GM18511 (cell line): ENCODE data around the gene TUBA3C.
"Not testable (repeated sequence)": the region's sequence is repeated elsewhere in the genome, so short reads cannot be mapped to it uniquely, and the experiment has no call there.

Experiments
- ATAC-seq: cut with Tn5 transposase; IDR thresholded peaks from one replicate; pipeline ENCODE4 v1.9.1; 2021; ENCODE audit warnings: mild to moderate bottlenecking, moderate library complexity; ENCODE audit not compliant: unreplicated experiment

The TUBA3C gene

DNA sequence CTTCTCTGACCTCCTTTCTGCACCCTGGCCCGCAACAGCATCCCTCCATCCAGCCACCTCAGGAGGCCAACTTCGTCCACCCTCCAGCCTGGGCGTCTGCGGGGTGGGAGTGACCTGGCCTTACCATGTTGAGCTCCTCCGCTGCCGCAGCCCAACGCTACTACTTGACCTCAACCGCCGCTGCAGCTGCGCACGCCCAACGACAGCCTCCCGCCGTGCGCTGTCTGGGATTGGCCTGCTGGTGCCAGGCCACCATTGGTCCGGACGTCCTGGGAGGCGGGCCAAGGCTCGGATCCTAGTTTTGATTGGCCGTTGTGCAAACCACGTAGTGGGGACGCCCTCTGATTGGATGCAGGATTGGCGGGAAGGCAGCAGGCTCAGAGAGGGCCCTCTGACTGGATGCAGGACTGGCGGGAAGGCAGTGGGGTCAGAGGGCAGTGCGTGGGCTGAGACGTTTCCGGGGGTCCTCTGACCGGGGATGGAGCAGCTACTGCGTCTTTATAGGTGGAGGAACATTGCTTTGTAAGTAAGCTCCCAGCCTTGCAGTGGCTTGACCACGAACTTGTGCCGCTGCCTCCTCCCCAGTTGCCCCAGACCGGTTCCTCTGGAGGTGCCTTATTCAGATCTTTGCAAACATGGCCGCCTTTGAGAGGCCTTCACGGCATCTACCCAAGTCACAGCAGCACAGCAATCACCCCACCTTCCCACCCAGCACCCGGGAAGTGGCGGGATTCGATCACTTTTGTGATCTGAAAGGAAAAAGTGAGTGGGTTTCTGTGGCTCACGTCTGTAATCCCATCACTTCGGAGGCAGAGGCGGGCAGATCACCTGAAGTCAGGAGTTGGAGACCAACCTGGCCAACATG lies at the start of gene TUBA3C:
TUBA3C (minus strand) TSS at position 204 of the 865 bp plus-strand sequence; CDS start at position 127, 77 bp downstream.
- ATAC-seq = no peak

DNA sequence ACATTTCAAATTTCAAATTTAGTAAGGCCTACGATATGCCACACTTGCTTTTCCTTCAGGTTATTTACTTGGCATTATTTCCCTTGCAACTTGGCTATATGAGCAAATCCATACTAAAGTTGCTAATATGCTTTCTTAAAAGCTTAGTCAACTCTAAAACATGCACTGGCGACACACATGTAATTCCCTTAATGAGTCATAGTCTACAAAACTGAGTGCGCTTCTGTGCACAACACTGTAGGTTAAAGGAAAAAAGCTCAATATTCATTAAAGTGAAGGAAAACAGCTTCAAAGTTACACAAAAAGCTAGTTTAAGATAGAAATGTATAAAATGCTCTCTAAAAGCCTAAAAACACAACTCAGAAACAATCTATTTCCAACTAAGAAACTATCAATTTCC lies 25.8 kb upstream of the TUBA3C start:
- not testable (repeated sequence) for ATAC-seq

GRCh38 chr13:19192622-19193021 lies 11.0 kb upstream of the TUBA3C start:
- not testable (repeated sequence) for ATAC-seq

DNA sequence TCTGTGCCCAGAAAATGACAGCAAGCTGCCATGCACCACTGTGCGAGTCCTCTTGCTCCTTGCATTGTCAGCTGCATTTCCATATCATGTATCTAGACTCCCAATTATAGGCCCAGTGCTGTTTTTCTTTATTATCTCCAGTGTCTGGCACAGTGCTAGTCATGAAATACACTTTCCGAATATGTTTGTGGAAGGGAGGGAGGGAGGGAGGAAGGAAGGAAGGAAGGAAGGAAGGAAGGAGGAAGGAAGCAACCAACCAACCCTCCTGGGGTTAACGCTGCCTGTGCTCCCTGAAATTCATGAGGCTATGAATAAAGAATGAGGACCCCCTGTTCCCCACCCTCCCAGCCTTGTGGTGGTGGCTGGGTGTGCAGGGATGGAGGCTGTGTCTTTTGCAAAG lies 8.3 kb upstream of the TUBA3C start:
- not testable (repeated sequence) for ATAC-seq

DNA sequence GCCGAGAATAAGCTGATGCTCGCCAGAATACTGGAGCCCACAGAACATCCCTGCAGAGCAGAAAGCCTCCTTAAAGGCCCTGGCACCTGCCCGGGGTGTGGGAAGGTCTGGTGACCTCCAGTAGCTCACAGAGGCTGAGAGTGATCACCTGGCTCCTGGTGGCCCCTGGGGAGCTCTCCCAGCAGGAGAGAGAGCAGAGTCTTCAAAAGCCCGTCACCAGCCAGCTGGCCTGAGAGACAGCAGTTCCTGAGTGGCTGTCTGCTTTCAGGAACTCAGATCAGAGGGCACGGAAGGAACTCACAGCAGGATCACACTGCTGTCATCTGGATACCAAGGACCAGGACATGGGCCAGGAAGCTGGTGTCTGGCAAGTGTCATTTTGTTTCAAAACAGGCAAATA lies 7.7 kb upstream of the TUBA3C start:
- ATAC-seq = not testable (repeated sequence)

GRCh38 chr13:19185865-19186645 lies 4.4 kb upstream of the TUBA3C start:
- peak; percentile 77 for ATAC-seq

DNA sequence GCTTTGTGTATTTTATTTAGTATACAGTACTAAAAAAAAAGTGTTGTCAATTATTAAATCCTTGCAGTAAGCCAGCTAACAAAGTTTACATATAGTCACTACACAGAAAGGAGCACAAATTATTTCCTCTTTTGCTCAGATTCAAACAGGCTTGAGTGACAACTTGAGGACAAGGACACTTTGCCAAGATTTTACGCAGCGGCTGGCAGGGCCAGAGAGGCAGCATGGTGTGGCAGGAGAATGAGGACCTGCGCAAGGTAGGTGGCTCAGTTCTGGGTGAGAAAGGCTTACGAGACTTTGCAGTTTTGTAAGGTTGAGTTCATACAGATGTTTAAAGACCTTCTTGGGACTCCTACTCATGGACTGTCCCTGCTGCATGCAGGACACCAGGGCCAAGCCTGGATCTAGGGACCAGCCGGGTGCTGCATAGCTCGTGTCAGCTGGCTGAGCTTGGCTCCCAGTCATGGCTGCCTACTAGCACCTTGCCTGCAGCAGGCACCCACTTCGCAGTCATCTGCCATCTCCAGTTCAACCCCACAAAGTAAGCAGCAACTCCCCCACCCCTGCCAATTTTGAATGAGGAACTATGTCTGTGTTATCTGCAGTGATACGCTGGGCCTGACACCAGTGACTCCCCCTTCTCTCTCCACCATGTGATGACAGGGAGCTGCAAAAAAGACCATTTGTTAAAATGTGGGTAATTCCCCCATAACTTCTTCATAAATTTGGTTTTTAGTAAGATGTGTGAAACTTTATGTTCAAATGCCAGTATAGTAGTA lies 3.7 kb upstream of the TUBA3C start:
- ATAC-seq = peak; percentile 55

DNA sequence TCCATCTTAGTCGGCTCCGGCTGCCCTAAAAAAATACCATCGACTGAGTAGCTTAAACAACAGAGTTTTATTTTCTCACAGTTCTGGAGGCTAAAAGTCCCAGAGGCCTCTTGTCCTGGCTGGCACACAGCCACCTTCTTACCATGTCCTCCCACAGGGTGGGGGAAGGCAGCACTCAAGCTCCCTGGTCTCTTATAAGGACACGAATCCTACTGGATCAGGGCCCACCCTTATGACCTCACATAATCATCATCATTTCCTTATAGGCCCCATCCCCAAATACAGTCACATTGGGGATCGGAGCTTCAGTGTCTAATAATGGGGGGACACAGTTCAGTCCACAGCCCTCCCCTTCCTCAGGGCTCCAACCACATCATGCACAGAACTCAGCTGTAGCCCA lies 2.6 kb upstream of the TUBA3C start:
- no peak for ATAC-seq

DNA sequence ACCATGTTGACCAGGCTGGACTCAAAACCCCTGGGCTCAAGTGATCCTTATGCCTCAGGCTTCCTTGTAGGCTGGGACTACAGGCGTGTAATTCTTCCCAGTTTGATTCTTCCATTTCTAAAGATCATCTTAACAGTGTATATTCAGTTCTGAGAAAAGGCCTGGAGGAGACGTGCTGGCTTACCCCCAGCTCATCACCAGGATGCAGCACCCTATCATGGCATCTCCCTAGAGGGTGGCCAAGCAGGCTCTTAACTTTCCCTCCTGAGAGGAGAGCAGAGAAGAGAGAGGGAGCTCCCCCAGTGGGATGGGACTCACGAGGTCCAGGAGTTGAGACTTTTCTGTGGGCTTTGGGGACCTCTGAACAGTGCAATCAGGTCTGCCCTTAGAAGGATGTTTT lies 2.1 kb upstream of the TUBA3C start:
- no peak for ATAC-seq

DNA sequence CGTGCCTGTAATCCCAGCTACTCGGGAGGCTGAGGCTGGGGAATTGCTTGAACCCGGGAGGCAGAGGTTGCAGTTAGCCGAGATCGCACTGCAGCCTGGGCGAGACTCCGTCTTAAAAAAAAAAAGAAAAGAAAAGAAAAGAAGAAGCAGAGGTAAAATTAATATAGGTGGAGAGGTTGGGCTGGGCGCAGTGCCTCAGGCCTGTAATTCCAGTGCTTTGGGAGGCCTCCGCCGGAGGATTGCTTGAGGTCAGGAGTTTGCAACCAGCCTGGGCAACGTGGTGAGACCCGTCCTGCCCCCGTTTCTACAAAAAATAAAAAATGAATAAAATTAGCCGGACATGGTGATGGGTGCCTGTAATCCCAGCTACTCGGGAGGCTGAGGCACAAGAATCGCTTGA lies 912 bp upstream of the TUBA3C start:
- no peak for ATAC-seq

GRCh38 chr13:19181021-19181620 lies 503 bp downstream of the TUBA3C start:
- no peak for ATAC-seq

- ATAC-seq = no peak
Observed at GRCh38 chr13:19179916-19180315, 1.7 kb downstream of the TUBA3C start.

DNA sequence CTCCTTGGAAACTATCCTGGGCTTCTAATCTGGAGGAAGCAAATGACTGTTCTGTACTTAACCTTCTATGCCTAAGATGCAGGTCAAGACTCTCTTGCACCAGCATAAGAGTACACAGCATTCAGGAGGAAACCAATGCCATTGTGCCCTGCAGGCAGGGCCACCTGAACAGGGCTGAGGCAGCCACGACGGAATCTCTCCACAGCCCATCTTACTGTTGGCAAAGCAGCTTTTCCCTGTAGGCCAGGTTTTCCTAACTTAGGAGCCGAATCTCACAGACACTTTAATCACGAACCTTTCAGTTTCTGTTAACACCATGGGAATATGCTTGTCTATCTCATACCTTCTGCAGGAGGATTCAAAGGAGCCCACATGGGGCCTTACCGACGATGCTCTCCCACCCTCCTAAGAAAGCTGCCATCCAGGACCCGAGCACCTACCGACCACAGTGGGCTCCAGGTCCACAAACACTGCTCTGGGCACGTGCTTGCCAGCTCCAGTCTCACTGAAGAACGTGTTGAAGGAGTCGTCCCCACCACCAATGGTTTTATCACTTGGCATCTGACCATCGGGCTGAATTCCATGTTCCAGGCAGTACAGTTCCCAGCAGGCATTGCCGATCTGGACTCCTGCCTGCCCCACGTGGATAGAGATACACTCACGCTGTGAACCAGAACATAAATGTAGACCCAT lies 2.6 kb downstream of the TUBA3C start:
- ATAC-seq = no peak

DNA sequence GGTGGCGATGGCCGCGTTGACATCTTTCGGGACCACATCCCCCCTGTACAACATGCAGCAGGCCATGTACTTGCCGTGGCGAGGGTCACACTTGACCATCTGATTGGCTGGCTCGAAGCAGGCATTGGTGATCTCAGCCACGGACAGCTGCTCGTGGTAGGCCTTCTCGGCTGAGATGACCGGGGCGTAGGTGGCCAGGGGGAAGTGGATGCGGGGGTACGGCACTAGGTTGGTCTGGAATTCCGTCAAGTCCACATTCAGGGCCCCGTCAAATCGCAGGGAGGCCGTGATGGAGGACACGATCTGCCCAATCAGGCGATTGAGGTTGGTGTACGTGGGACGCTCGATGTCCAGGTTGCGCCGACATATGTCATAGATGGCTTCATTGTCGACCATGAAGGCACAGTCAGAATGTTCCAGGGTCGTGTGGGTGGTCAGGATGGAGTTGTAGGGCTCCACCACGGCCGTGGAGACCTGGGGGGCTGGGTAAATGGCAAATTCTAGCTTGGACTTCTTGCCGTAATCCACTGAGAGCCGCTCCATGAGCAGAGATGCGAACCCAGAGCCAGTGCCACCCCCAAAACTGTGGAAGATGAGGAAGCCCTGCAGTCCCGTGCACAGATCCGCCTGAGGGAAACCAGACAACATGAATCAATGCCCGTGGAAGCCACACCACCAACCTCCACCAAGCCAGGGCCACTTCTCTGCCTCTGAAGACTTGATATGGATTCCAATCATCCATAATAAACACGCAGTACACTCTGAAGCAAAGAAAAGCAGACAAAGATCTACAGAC lies 4.4 kb downstream of the TUBA3C start:
- not testable (repeated sequence) for ATAC-seq

DNA sequence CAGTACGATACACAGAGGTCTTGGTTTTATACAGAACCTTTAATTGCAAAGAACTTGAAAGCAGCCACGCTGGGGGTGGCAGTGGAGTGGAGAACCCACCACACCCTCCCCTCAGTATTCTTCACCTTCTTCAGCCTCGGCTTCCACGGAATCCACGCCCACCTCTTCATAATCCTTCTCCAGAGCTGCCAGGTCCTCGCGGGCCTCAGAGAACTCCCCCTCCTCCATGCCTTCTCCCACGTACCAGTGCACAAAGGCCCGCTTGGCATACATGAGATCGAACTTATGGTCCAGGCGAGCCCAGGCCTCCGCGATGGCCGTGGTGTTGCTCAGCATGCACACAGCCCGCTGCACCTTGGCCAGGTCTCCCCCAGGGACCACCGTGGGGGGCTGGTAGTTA lies 7.9 kb downstream of the TUBA3C start:
- no peak for ATAC-seq

DNA sequence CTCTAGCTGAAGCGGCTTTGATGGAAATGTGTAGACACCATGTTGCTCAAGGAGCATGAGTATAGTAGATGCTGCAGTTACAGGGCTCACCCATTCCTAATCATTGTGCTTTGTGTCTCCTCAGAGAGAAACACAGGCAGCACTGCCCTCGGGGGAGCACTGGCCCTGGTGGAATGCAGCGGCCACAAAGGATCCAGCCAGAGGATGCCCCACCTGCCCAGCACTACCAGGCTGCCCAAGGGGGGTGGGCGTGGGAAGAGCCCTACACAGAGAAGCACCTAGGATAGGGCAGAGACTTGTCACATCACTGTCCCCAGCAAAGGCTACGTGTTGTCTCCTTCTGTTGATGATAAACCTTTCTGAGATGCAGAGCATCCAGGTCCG lies 9.0 kb downstream of the TUBA3C start:
- no peak for ATAC-seq

DNA sequence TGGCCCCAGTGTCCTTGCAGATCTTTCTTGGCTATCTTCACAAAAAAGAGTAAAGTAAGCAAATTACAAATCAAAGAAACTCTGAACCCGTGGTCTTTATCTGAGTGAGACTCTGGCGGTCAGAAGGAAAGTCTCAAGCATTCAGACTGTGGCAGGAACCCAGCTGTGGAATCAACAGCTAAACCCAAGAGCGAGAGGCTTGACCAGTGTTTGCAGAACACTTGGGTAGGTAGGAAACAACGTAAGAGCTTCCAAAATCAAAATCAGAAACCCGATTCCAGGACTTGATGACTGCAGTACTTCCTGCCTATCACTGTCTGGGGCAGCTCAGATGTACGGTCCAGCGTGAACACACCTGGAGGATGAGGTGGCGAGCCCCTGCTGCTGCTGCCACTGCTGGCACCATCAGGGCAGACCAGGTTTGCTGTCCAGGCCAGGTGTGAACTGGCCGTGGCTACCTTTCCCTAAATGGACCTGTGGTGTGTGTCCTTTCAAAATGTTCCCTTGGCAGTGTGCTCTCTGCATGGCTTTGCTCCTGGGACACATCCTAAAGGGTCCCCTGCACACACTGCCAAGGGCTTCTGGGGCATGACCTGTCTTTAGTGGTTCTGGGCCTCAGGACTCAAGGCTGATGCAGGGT lies 9.5 kb downstream of the TUBA3C start:
- ATAC-seq = no peak

GRCh38 chr13:19171563-19171962 lies 10.1 kb downstream of the TUBA3C start:
- no peak for ATAC-seq

DNA sequence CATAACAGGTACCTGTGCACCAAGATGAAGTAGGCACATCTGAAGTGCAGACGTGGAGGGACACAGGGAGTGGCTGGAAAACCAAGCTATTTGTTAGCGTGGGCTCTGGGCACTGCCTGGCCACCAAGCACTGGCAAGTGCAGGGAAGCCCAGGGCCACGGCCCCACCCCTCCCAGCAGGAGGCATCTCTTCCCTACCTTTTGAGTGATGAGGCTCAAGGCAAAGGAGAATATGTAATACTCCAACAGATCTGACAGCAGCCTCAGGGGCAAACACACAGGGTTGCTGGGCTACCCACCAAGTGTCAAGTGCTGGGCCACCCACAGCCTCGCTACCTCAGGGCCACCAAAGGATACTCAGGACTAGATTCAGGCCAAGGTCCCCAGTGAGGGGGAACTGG lies 11.6 kb downstream of the TUBA3C start:
- ATAC-seq = no peak
